Measurements from ENCODE around the gene MRFAP1L1. TPM values are rescaled to one million over a fixed set of nuclear protein-coding genes. Genes with fewer than 3 reads are reported as not detected.

The MRFAP1L1 gene
- total and polyA plus RNA-seq, 10 of the 15 experiments (the other 5 are each of a cell fraction or from before 2014, with no cell fraction given), result 30.6 to 85.1 (median 52.9) TPM

- no TSS peak for BruUV-seq (replicated peaks)
- no peak overlapping the region for H2AFZ ChIP-seq (ENCODE audit: control insufficient read depth, low read depth, low read length)
- H3K9ac ChIP-seq (ENCODE audit: control insufficient read depth, insufficient read depth, low read length), result peak overlapping the region; percentile 90
- DNase-seq (ENCODE audit: low read depth, low spot score) (no peak), FAIRE-seq (no peak), ATAC-seq (no peak)
- peak overlapping the region; percentile 92 for H3K4me3 ChIP-seq
- TF ChIP-seq FOS (IDR thresholded peaks at IDR 0.05; ENCODE audit: borderline replicate concordance, extremely low read depth, insufficient read length) (no peak), SIX5 (IDR thresholded peaks at IDR 0.05; ENCODE audit: low read depth, low read length, severe bottlenecking) (peak; percentile 1), YBX1 (IDR thresholded peaks at IDR 0.05) (no peak), PAX8 (IDR thresholded peaks at IDR 0.05) (no peak), BRCA1 (IDR thresholded peaks at IDR 0.05; ENCODE audit: low read depth, low read length) (no peak), CHD1 (IDR thresholded peaks at IDR 0.05; ENCODE audit: low read depth, low read length) (no peak), RB1 (IDR thresholded peaks at IDR 0.05; ENCODE audit: borderline replicate concordance) (no peak)
- H3K79me2 ChIP-seq (ENCODE audit: control insufficient read depth, insufficient read depth, low read length), result peaks cover 18% of the 10 kb centered on the region
- peaks cover 3% of the 10 kb centered on the region; the same call in 1 of the 2 replicates for H4K20me1 ChIP-seq (ENCODE audit: control insufficient read depth, insufficient read depth)
- peak overlapping the region; percentile 66 for H3K4me2 ChIP-seq (ENCODE audit: control insufficient read depth, insufficient read depth)
- no peaks in the 10 kb centered on the region; the same call in 2 of the 3 replicates for H3K9me3 ChIP-seq (replicated peaks; ENCODE audit: control insufficient read depth, insufficient read depth, low read length)
- H3K27ac ChIP-seq (ENCODE audit: control insufficient read depth, insufficient read depth), result peak overlapping the region; percentile 81
- in situ Hi-C loops (cut with MboI) (no loop called here), intact Hi-C loops (cut with micrococcal nuclease; ENCODE audit: unreplicated experiment) (loop anchor here (1.0 to 5.0 kb wide), 4 partner anchors 42 to 270 kb away; partner anchors contain the start of gene KIAA0232)
- ChIA-PET POLR2A (interaction anchor here (0.6 to 2.1 kb wide), 13 partner anchors 15 to 356 kb away, joined by 3 to 9 read pairs (median 3); partner anchors contain the start of gene GRPEL1), RAD21 (ENCODE audit: unreplicated experiment) (interaction anchor here (0.6 to 7.4 kb wide), 18 partner anchors 10 to 448 kb away, joined by 3 to 155 read pairs (median 4); partner anchors contain the start of genes GRPEL1 and TBC1D14), SMC1A (ENCODE audit: uncharacterized antibody, unreplicated experiment) (interaction anchor here (0.7 to 6.2 kb wide), 21 partner anchors 10 to 350 kb away, joined by 3 to 153 read pairs (median 4); partner anchors contain the start of gene GRPEL1), CTCF (interaction anchor here (0.7 to 9.8 kb wide), 22 partner anchors 8 to 366 kb away, joined by 3 to 277 read pairs (median 4); partner anchors contain the start of gene GRPEL1)
- WGBS (ENCODE audit: insufficient coverage, insufficient replicate concordance, low lambda C conversion rate, missing lambda C conversion rate), result 24% methylated on average over 7 of the region's 7 CpGs
- no peaks in the 10 kb centered on the region for H3K36me3 ChIP-seq (ENCODE audit: control insufficient read depth in 2 of 2, insufficient read depth in 2 of 2, low read length in 1 of 2)
- no peaks in the 10 kb centered on the region for H3K27me3 ChIP-seq (replicated peaks in 1 of 2; ENCODE audit: control insufficient read depth in 2 of 2, insufficient read depth in 2 of 2, low read length in 1 of 2)
- H3K4me1 ChIP-seq (ENCODE audit: control insufficient read depth, insufficient read depth, low read length), result peaks cover 7% of the 10 kb centered on the region
Observed at GRCh38 chr4:6716958-6717655, 7.4 kb upstream of the MRFAP1L1 start.

Data from GM12878 (cell line).